LNCAP (cell line): ENCODE data around the gene GAREM1.

Experiments
- CTCF ChIP-seq: fragments of 450-650 bp; IDR thresholded peaks from 2 replicates; pipeline ENCODE4 v1.5.1; 2017; ENCODE audit warnings: mild to moderate bottlenecking

The GAREM1 gene

DNA sequence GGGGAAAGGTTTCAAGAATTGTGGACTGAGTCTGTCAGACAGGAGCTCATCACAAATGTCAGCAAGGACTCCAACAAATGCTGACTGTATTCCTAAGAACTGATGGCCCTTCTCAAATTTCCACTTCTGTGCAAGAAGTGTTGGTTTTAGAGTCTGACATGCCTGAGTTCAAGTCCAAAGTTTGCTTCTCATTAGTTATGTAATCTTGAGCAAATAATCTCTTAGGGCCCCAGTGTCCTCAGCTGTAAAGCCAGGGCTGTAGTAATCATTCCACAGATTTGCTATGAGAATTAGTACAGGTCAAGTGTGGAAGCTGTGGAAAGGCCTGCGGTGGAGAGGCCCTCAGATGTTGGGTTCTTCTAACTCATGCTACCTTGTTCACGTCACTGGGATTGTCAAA, 257.0 kb downstream of the GAREM1 start:
- no peak for TF ChIP-seq CTCF
